Common myeloid progenitor, CD34-positive (primary cell): ENCODE measurements around the gene VSTM4.
A peak's percentile ranks its signal among the peaks of the same experiment; 100 is the strongest.

Source experiments
- CTCF ChIA-PET: fragments of 350-600 bp; sonication (Branson Sonifier 250); formaldehyde crosslinking; loops from one replicate; lab custom pipeline; 2021; ENCODE audit warnings: antibody characterized with exemption; lab: Charles Lee
- POLR2A ChIA-PET: fragments of 350-600 bp; sonication (Branson Sonifier 250); formaldehyde crosslinking; loops from one replicate; lab custom pipeline; 2021; ENCODE audit warnings: antibody characterized with exemption; lab: Charles Lee
- DNase-seq, 3 donors: peaks; one replicate each; pipeline versions ENCODE4 v3.0.0 to v3.0.0-alpha.2; 2013
- H3K27ac ChIP-seq, 2 experiments: 1 replicate in 1 of 2; 2 replicates in 1 of 2; pipeline ENCODE4 v1.7.0; 2013; ENCODE audit warnings: inconsistent platforms in 2 of 2, low read length in 2 of 2, mild to moderate bottlenecking in 2 of 2, low read depth in 1 of 2, moderate library complexity in 1 of 2; ENCODE audit not compliant: severe bottlenecking in 2 of 2, insufficient read depth in 1 of 2, poor library complexity in 1 of 2
- H3K27me3 ChIP-seq, 5 experiments: replicated peaks in 2 of 5; 1 replicate in 3 of 5; 2 replicates in 2 of 5; pipeline versions ENCODE4 v1.6.1 to v1.7.0; 2013; ENCODE audit warnings: low read length in 4 of 5, mild to moderate bottlenecking in 2 of 5, moderate library complexity in 2 of 5, inconsistent platforms in 1 of 5; ENCODE audit not compliant: insufficient read depth in 5 of 5, control insufficient read depth in 4 of 5
- H3K36me3 ChIP-seq, 4 experiments: 1 replicate in 2 of 4; 2 replicates in 2 of 4; pipeline versions ENCODE4 v1.6.1 to v1.7.0; 2013; ENCODE audit warnings: low read length in 3 of 4, control low read depth in 1 of 4, mild to moderate bottlenecking in 1 of 4; ENCODE audit not compliant: control insufficient read depth in 4 of 4, insufficient read depth in 4 of 4
- H3K4me1 ChIP-seq, 4 experiments: 1 replicate in 3 of 4; 2 replicates in 1 of 4; pipeline versions ENCODE4 v1.6.1 to v1.7.1; 2013; ENCODE audit warnings: low read length in 3 of 4, mild to moderate bottlenecking in 3 of 4, control low read depth in 1 of 4, inconsistent platforms in 1 of 4, moderate library complexity in 1 of 4; ENCODE audit not compliant: control insufficient read depth in 4 of 4, insufficient read depth in 4 of 4; ENCODE audit errors: control extremely low read depth in 1 of 4
- H3K4me3 ChIP-seq, 7 experiments: 1 replicate in 4 of 7; 2 replicates in 3 of 7; pipeline versions ENCODE4 v1.5.1 to v1.7.0; 2013; ENCODE audit warnings: mild to moderate bottlenecking in 7 of 7, low read length in 6 of 7, moderate library complexity in 6 of 7, inconsistent platforms in 2 of 7, low read depth in 2 of 7, control low read depth in 1 of 7; ENCODE audit not compliant: insufficient read depth in 4 of 7, control insufficient read depth in 1 of 7; ENCODE audit errors: extremely low read depth in 1 of 7
- H3K9me3 ChIP-seq, 5 experiments: 1 replicate in 4 of 5; 2 replicates in 1 of 5; pipeline versions ENCODE4 v1.6.1 to v1.7.1; 2013; ENCODE audit warnings: low read length in 4 of 5, mild to moderate bottlenecking in 2 of 5, inconsistent platforms in 1 of 5, low read depth in 1 of 5, moderate library complexity in 1 of 5; ENCODE audit not compliant: control insufficient read depth in 4 of 5, insufficient read depth in 2 of 5; ENCODE audit errors: control extremely low read depth in 1 of 5
- WGBS: methylation state at CpG from one replicate; pipeline ENCODE4 v1.1.5; 2013; ENCODE audit not compliant: insufficient coverage; 5-methylcytosine and 5-hydroxymethylcytosine counted together

The VSTM4 gene

DNA sequence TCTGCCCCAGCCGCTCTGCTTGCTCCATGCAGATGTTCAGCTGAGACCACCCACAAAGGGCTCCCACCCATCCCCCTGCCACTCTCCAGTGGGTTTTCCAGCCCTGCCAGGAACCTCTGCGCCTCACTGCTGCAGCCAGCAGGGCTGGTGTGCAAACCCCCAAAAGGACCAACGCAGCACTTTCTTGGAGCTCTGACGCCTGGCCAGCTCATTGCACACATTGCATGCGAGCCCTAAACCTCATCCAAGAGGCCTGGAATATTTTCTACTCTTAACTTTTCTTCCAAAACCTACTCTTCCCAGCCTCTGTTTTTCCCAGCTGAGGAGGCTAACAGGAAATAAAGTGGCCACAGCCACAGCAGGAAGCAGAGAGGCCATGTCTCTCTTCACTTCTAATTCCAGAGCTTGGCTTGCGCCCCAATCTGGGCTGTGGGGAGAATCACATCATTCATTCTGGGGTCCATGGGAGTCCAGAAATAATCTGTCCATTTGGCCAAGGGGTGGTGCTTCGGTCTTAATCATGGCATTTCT is 23.1 kb upstream of the VSTM4 start:
- H3K9me3 ChIP-seq: peaks cover 0 to 6% (median 0%) of the 10 kb centered on the region in 5 experiments
- DNase-seq: no peak
- ChIA-PET POLR2A (no interaction called here), CTCF (interaction anchor here (2.3 kb wide), 1 partner anchor 10 kb away, joined by 8 read pairs; no protein-coding TSS in a partner anchor)
- WGBS: 96% methylated on average over 7 of the region's 7 CpGs
- H3K4me3 ChIP-seq: no peak overlapping the region
- H3K36me3 ChIP-seq: no peaks in the 10 kb centered on the region
- H3K27me3 ChIP-seq: no peaks in the 10 kb centered on the region
- peaks cover 0 to 26% (median 3%) of the 10 kb centered on the region in 4 experiments for H3K4me1 ChIP-seq
- H3K27ac ChIP-seq: no peak overlapping the region

DNA sequence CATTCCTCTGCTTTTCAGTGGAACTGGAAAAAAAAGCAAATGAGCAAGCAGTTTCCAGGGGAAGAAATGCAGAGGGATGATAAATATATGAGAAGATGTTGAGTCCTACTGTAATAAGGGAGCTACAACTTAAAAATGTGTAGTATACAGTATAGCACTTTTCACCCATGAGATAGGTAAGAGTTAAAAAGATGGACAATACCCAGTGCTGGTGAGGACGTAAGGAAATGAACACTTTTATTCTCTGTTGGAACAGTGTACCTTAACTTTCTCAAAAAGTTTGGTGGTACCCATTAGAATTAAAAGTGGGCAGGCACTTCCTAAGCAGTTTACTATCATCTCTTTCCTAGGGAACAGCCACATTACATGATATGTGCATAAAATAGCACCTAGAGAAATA is 21.2 kb upstream of the VSTM4 start:
- Histone ChIP-seq H3K36me3 (no peaks in the 10 kb centered on the region), H3K4me1 (peaks cover 0 to 26% (median 3%) of the 10 kb centered on the region in 4 experiments), H3K9me3 (peaks cover 0 to 6% (median 0%) of the 10 kb centered on the region in 5 experiments), H3K27ac (no peak overlapping the region), H3K4me3 (no peak overlapping the region), H3K27me3 (no peaks in the 10 kb centered on the region)
- no peak for DNase-seq
- CTCF ChIA-PET: interaction anchor here (1.5 kb wide), 1 partner anchor 9 kb away, joined by 5 read pairs; no protein-coding TSS in a partner anchor
- no CpG with 5 or more reads among the region's 1 CpG for WGBS
- POLR2A ChIA-PET: no interaction called here

DNA sequence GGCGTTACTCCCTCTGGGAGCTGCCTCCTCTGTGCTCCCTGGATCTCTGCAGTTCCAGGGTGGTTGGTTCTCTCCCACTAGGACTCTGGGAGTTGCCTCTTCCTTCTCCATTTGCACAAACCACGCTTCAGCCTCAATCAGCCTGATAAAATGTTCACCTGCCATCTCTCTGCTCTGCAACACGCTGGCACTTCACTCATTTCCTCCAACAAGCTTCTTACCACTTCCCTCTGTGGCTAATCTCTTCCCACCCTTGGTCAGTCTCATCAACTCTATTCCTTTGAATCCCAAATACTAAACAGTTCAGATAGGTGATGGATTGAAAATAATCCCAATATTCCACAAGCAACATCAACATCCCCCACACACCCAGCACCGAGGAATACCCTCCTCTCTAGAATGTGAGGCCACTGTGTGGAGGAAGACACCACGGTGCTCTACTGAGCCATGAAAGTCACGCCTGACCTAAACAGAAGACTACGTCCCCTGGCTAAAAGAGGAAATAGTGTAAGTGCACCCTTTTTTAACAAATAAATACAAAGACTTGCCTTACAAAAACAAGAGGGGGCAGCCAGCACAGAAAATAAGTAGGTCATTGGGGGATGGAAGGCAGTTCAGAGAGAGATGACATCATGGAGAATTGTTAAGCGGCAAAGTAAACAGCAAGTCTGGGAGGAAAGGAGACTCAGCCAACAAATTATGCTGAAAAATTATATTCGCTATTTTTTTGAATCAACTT is 20.4 kb upstream of the VSTM4 start:
- no peaks in the 10 kb centered on the region for H3K27me3 ChIP-seq
- WGBS: 48% methylated on average over 4 of the region's 9 CpGs
- no peak overlapping the region for H3K27ac ChIP-seq
- peaks cover 0 to 26% (median 3%) of the 10 kb centered on the region in 4 experiments for H3K4me1 ChIP-seq
- H3K36me3 ChIP-seq: no peaks in the 10 kb centered on the region
- peak in 1 of 3 donors; percentile 33 for DNase-seq
- ChIA-PET CTCF (interaction anchor here (1.5 kb wide), 1 partner anchor 10 kb away, joined by 5 read pairs; no protein-coding TSS in a partner anchor), POLR2A (no interaction called here)
- H3K4me3 ChIP-seq: no peak overlapping the region
- peaks cover 0 to 6% (median 0%) of the 10 kb centered on the region in 5 experiments for H3K9me3 ChIP-seq

DNA sequence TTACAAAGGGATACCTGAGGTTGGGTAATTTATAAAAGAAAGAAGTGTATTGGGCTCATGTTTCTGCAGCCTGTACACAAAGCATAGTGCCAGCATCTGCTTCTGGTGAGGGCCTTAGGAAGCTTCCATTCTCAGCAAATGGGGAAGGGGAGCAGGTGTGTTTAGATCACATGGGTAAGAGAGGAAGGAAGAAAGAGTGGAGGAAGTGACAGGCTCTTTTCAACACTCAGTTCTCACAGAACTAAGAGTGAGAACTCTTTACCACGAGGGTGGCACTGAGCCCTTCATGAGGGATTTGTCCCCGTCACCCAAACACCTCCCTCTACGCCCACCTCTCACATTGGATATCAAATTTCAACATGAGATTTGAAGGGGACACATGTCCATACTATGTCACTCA is 19.0 kb upstream of the VSTM4 start:
- WGBS: 67% methylated on average over 3 of the region's 3 CpGs
- H3K4me3 ChIP-seq: no peak overlapping the region
- POLR2A ChIA-PET: no interaction called here
- CTCF ChIA-PET: no interaction called here
- no peak overlapping the region for H3K27ac ChIP-seq
- H3K4me1 ChIP-seq: peaks cover 0 to 25% (median 3%) of the 10 kb centered on the region in 4 experiments
- H3K27me3 ChIP-seq: no peaks in the 10 kb centered on the region
- H3K36me3 ChIP-seq: no peaks in the 10 kb centered on the region
- H3K9me3 ChIP-seq: peaks cover 0 to 6% (median 0%) of the 10 kb centered on the region in 5 experiments
- peak in 1 of 3 donors; percentile 23 for DNase-seq

DNA sequence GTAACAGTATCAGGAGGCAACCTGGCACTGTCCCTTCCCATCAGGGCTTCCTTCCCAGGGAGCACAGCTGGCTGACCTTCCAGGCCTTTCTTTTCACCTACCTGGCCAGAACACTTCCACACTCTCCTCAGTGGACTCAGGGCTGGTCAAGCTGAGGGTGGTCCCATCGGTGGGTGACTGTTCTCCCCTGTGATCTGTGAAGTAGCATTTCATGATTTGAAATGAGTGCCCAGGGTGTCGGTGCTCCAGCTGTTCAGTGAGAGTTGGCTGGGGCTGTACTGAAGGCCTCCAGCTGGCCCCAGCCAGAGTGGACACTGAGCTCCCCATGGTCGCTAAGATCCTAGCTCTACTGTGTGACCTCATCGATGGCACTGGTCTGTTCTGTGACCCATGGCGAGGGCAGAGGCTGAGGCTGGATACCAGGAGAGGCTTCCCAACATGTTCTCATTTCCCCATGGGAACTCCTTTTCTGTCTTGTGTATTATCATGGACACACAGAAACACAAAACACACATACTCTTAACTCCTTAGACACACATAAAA is 18.5 kb upstream of the VSTM4 start, which contains the start of gene FAM170B:
Gene FAM170B, minus strand, starts transcription at position 316 of the 543 bp plus-strand sequence. Its CDS starts 103 bp downstream, at position 213.
- H3K27me3 ChIP-seq: no peaks in the 10 kb centered on the region
- H3K27ac ChIP-seq: no peak within 1 kb of the TSS
- no peaks in the 10 kb centered on the region for H3K36me3 ChIP-seq
- DNase-seq: no peak
- peaks cover 0 to 6% (median 0%) of the 10 kb centered on the region in 5 experiments for H3K9me3 ChIP-seq
- WGBS: 100% methylated on average over 4 of the region's 5 CpGs
- peaks cover 0 to 21% (median 3%) of the 10 kb centered on the region in 4 experiments for H3K4me1 ChIP-seq
- ChIA-PET POLR2A (no interaction called here), CTCF (no interaction called here)
- H3K4me3 ChIP-seq: no peak within 1 kb of the TSS

DNA sequence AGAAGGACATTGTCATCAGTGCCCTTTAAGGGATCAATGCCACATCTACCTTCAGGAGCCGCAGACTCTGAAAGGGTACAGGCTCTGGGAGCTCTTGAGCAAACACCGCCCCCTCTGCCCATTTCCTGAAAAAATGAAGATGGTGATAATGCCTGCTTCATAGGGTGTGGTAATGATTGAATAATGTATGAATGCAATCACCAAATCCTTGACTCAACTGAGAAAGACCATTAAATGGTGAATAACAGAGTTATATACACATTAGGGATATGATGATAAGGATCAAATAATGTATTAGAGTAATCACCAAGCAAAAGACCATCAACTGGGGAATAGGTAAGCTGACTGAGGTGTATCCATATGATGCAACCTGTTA is 17.0 kb upstream of the VSTM4 start:
- Histone ChIP-seq H3K36me3 (no peaks in the 10 kb centered on the region), H3K9me3 (peaks cover 0 to 6% (median 0%) of the 10 kb centered on the region in 5 experiments), H3K4me3 (no peak overlapping the region), H3K4me1 (peaks cover 0 to 19% (median 3%) of the 10 kb centered on the region in 4 experiments), H3K27me3 (peaks cover 0 to 2% (median 0%) of the 10 kb centered on the region in 5 experiments), H3K27ac (no peak overlapping the region)
- ChIA-PET CTCF (no interaction called here), POLR2A (no interaction called here)
- no CpG with 5 or more reads among the region's 2 CpGs for WGBS
- no peak for DNase-seq
